Measurements from ENCODE around the gene SLC38A4.
"Not testable (repeated sequence)": the region's sequence is repeated elsewhere in the genome, so short reads cannot be mapped to it uniquely, and the experiment has no call there.

SLC38A4 gene

DNA sequence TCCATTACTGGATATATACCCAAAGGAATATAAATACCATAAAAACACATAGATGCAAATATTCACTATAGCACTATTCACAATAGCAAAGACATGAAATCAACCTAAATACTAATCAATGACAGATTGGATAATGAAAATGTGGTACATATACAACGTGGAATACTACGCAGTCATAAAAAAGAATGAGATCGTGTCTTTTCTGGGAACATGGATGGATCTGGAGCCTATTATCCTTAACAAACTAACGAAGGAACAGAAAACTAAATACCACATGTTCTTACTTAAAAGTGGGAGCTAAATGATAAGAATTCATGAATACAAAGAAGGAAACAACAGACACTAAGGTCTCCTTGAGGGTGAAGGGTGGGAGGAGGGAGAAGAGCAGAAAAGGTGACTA, 76.5 kb downstream of the SLC38A4 start:
- H3K4me3 ChIP-seq (replicated peaks; ENCODE audit: low read depth, low read length): no peak overlapping the region
- TF ChIP-seq, protein P1, sequence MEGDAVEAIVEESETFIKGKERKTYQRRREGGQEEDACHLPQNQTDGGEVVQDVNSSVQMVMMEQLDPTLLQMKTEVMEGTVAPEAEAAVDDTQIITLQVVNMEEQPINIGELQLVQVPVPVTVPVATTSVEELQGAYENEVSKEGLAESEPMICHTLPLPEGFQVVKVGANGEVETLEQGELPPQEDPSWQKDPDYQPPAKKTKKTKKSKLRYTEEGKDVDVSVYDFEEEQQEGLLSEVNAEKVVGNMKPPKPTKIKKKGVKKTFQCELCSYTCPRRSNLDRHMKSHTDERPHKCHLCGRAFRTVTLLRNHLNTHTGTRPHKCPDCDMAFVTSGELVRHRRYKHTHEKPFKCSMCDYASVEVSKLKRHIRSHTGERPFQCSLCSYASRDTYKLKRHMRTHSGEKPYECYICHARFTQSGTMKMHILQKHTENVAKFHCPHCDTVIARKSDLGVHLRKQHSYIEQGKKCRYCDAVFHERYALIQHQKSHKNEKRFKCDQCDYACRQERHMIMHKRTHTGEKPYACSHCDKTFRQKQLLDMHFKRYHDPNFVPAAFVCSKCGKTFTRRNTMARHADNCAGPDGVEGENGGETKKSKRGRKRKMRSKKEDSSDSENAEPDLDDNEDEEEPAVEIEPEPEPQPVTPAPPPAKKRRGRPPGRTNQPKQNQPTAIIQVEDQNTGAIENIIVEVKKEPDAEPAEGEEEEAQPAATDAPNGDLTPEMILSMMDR (IDR thresholded peaks at IDR 0.05; ENCODE audit: low read length, missing control alignments): no peak
- DNase-seq (ENCODE audit: low read depth): no peak

DNA sequence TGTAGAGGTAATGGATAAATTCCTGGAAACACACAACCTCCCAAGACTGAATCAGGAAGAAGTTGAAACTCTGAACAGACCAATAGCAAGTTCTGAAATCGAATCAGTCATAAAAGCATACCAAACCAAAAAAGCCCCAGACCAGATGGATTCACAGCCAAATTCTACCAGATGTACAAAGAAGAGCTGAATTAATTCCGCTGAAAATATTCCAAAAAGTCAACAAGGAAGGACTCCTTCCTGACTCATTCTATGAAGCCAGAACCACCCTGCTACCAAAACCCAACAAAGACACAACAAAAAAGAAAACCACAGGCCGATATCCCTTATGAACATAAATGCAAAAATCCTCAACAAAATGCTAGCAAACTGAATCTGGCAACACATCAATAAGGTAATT, 81.5 kb downstream of the SLC38A4 start:
- DNase-seq (ENCODE audit: low read depth): no peak
- TF ChIP-seq, protein P1 (IDR thresholded peaks at IDR 0.05; ENCODE audit: low read length, missing control alignments): no peak
- H3K4me3 ChIP-seq (replicated peaks; ENCODE audit: low read depth, low read length): no peak overlapping the region

DNA sequence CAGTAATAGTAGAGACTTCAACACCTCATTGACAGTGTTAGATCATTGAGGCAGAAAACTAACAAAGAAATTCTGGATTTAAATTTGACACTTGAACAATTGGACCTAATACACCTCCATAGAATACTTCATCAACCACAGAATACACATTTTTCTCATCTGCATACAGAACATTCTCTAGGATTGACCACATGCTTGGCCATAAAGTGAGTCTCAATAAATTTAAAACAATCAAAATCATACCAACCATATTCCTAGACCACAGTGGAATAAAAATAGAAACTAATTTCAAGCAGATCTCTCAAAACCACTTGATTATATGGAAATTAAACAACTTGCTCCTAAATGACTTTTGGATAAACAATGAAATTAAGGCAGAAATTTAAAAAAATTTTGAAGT, 82.3 kb downstream of the SLC38A4 start:
- H3K4me3 ChIP-seq (replicated peaks; ENCODE audit: low read depth, low read length): no peak overlapping the region
- no peak for DNase-seq (ENCODE audit: low read depth)
- TF ChIP-seq, protein P1 (IDR thresholded peaks at IDR 0.05; ENCODE audit: low read length, missing control alignments): no peak

DNA sequence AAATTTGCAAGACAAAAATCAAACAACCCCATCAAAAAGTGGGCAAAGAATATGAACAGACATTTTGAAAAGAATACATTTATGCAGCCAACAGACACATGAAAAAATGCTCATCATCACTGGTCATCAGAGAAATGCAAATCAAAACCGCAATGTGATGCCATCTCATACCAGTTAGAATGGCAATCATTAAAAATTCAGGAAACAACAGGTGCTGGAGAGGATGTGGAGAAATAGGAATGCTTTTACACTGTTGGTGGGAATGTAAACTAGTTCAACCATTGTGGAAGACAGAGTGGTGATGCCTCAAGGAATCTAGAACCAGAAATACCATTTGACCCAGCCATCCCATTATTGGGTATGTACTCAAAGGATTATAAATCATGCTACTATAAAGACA, 83.5 kb downstream of the SLC38A4 start:
- H3K4me3 ChIP-seq (replicated peaks; ENCODE audit: low read depth, low read length); DNase-seq (ENCODE audit: low read depth): not testable (repeated sequence)

DNA sequence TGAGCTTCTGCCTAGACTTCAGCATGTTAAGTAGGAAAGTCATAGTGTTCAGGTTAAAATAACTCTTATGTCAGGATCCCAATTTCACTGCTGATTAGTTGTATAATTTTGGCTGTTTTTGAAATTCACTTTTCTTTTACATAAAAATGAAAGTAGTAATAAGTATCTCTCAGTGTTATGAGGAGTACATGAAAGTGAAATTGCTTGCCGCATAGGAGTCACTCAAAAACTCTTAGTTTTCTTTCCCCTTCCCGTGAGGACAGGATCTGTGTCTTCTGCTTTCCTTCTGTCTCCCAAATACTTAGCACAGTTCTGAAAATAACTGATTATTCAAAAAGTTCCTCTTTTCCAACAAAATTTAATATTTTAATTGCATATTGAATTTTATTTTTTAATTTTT, 100.5 kb downstream of the SLC38A4 start:
- no peak for DNase-seq (ENCODE audit: low read depth)
- no peak overlapping the region for H3K4me3 ChIP-seq (replicated peaks; ENCODE audit: low read depth, low read length)
- TF ChIP-seq, protein P1 (IDR thresholded peaks at IDR 0.05; ENCODE audit: low read length, missing control alignments): no peak

DNA sequence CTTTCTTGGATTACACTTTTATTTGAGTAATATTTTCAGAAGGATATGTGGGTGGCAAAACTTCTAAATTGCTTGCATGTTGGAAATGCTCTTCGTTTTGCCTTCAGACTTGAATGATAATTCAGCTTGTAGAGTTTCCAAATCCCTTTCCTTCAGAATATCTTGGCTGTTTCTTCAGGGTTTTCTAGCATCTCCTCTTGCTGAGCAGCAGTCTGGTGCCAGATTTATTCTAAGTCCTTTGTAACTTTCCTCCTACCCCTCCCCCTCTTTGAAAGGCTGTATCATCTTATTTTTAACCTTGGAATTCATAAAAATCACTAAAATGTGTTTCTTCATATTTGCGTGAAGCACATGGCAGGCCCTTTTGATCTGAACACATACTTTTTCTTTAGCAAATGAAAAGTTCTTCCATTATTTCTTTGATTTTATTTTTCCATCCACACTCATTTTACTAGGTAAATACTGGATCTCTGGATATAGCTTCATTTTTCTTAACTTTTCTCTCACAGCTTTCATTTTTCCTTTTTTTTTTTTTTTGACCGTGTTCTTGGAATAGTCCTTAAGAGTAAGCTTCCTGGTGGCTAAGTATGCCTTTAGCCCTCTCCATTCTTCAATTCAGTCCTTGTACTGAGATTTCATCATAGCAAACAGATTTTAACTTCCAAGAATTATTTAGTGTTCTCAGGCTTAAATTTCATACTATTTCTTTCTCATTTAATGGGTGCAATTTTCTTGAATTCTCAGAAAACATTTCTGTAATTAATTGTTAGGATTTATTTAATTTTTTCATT, 102.0 kb downstream of the SLC38A4 start:
- TF ChIP-seq, protein P1 (IDR thresholded peaks at IDR 0.05; ENCODE audit: low read length, missing control alignments): no peak
- no peak overlapping the region for H3K4me3 ChIP-seq (replicated peaks; ENCODE audit: low read depth, low read length)
- DNase-seq (ENCODE audit: low read depth): no peak

DNA sequence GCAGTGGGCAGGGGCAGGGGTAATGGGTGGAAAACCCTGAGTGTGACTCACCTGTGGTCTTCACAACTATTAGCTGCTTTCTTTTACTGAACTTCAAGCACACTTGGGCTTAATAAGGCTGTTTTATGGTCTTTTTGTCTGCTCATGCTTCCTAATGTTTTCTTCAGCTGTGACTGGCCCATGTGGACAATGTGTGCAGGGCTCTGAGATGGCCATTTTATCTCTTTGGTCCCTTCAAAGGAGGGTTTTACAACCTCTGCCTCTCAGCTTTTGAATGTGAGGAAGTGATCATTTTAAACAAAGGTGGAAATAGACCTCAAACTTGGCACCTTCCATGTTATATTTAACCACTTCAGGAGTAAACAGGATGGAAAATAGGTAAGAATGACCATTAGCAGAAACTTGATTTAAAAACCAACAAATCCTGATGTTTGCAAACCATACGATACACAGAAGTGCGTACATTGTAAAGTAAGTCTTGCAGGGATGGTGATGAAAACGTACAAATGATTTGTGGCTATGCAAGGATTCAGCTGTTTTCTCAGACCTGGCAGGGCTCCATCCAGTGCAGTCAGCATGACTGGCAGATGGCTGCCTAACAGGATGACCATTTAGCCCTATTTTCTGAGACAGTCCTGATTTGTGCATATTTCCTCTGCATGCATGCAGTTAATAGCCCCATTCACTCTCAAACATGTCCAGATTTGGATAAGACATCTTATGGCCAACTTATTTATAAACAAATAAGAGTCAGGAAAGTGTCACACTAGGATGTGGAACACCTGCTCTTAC, 103.2 kb downstream of the SLC38A4 start:
- DNase-seq (ENCODE audit: low read depth): peak; percentile 14

More for the DNA sequence above, 103.2 kb downstream of the SLC38A4 start:
- TF ChIP-seq, protein P1 (IDR thresholded peaks at IDR 0.05; ENCODE audit: low read length, missing control alignments): no peak
- no peak overlapping the region for H3K4me3 ChIP-seq (replicated peaks; ENCODE audit: low read depth, low read length)
